ENCODE data around the gene OXSR1.

OXSR1 gene

GRCh38 chr3:38163117-38163840 lies 2.1 kb upstream of the OXSR1 start:
- FAIRE-seq = peak; percentile 40
- no peak for TF ChIP-seq SPI1 (IDR thresholded peaks at IDR 0.05; ENCODE audit: low read depth, low read length)
- DNase-seq (ENCODE audit: insufficient read length, low spot score) = no peak

GRCh38 chr3:38163841-38164642 lies 1.3 kb upstream of the OXSR1 start:
- TF ChIP-seq PAX5 (IDR thresholded peaks at IDR 0.05; ENCODE audit: insufficient read depth, low read length, severe bottlenecking) (no peak), POU2F2 (IDR thresholded peaks at IDR 0.05; ENCODE audit: low read depth, low read length) (no peak), POLR2A (IDR thresholded peaks at IDR 0.05; ENCODE audit: low read depth, low read length) (no peak), SPI1 (IDR thresholded peaks at IDR 0.05; ENCODE audit: low read depth, low read length) (no peak), POLR2AphosphoS5 (IDR thresholded peaks at IDR 0.05; ENCODE audit: low read depth, low read length) (no peak), TAF1 (IDR thresholded peaks at IDR 0.05; ENCODE audit: low read depth, low read length) (no peak)
- DNase-seq (ENCODE audit: insufficient read length, low spot score) = no peak
- no peak for FAIRE-seq

- peak; percentile 27 for DNase-seq (ENCODE audit: insufficient read length, low spot score)
- FAIRE-seq = no peak
- TF ChIP-seq POLR2A (IDR thresholded peaks at IDR 0.05; ENCODE audit: low read depth, low read length) (no peak), TAF1 (IDR thresholded peaks at IDR 0.05; ENCODE audit: low read depth, low read length) (peak; percentile 66), PAX5 (IDR thresholded peaks at IDR 0.05; ENCODE audit: insufficient read depth, low read length, severe bottlenecking) (no peak), POLR2AphosphoS5 (IDR thresholded peaks at IDR 0.05; ENCODE audit: low read depth, low read length) (no peak), POU2F2 (IDR thresholded peaks at IDR 0.05; ENCODE audit: low read depth, low read length) (peak; percentile 35; the same call in 1 of the 2 replicates), SPI1 (IDR thresholded peaks at IDR 0.05; ENCODE audit: low read depth, low read length) (no peak)
These were observed 740 bp upstream of the OXSR1 start for GRCh38 chr3:38164643-38164951.

GRCh38 chr3:38165722-38166387 lies 518 bp downstream of the OXSR1 start:
- DNase-seq (ENCODE audit: insufficient read length, low spot score) (peak; percentile 35), FAIRE-seq (no peak)
- TF ChIP-seq SPI1 (IDR thresholded peaks at IDR 0.05; ENCODE audit: low read depth, low read length) = no peak
- no peak for TF ChIP-seq PAX5 (IDR thresholded peaks at IDR 0.05; ENCODE audit: insufficient read depth, low read length, severe bottlenecking)
- TF ChIP-seq POU2F2 (IDR thresholded peaks at IDR 0.05; ENCODE audit: low read depth, low read length) = no peak
- TF ChIP-seq POLR2A (IDR thresholded peaks at IDR 0.05; ENCODE audit: low read depth, low read length) = no peak
- no peak for TF ChIP-seq TAF1 (IDR thresholded peaks at IDR 0.05; ENCODE audit: low read depth, low read length)
- TF ChIP-seq POLR2AphosphoS5 (IDR thresholded peaks at IDR 0.05; ENCODE audit: low read depth, low read length) = no peak

DNA sequence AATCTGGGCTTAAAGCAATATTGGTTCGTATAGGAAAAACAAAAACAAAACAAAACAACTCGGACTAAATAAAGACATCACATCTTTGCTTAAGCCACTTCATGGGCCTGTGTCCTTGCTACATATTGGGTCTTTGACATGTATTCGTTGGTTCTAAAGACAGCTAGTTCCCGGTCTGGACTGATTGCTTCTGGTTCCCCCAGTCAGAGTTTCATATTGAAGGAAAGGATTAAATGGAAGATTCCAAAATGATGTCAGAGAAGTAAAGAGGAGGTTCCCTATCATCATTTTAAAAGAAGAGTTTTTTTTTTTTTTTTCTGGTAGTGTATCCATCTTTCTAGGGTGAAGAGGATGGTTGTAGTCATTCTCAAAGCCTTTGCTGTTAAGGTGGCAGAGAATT lies 2.3 kb downstream of the OXSR1 start:
- DNase-seq (ENCODE audit: insufficient read length, low spot score) = no peak
- no peak for TF ChIP-seq POLR2AphosphoS5 (IDR thresholded peaks at IDR 0.05; ENCODE audit: low read depth, low read length)
- no peak for TF ChIP-seq PAX5 (IDR thresholded peaks at IDR 0.05; ENCODE audit: insufficient read depth, low read length, severe bottlenecking)
- TF ChIP-seq POU2F2 (IDR thresholded peaks at IDR 0.05; ENCODE audit: low read depth, low read length) = no peak
- TF ChIP-seq POLR2A (IDR thresholded peaks at IDR 0.05; ENCODE audit: low read depth, low read length) = no peak
- TF ChIP-seq SPI1 (IDR thresholded peaks at IDR 0.05; ENCODE audit: low read depth, low read length) = no peak
- TF ChIP-seq TAF1 (IDR thresholded peaks at IDR 0.05; ENCODE audit: low read depth, low read length) = no peak
- FAIRE-seq = no peak

- TF ChIP-seq POLR2A (IDR thresholded peaks at IDR 0.05; ENCODE audit: low read depth, low read length) = no peak
- no peak for TF ChIP-seq SPI1 (IDR thresholded peaks at IDR 0.05; ENCODE audit: low read depth, low read length)
- no peak for TF ChIP-seq POLR2AphosphoS5 (IDR thresholded peaks at IDR 0.05; ENCODE audit: low read depth, low read length)
- TF ChIP-seq POU2F2 (IDR thresholded peaks at IDR 0.05; ENCODE audit: low read depth, low read length) = no peak
- DNase-seq (ENCODE audit: insufficient read length, low spot score) (no peak), FAIRE-seq (no peak)
These were observed 3.1 kb downstream of the OXSR1 start for GRCh38 chr3:38168151-38169026.

DNA sequence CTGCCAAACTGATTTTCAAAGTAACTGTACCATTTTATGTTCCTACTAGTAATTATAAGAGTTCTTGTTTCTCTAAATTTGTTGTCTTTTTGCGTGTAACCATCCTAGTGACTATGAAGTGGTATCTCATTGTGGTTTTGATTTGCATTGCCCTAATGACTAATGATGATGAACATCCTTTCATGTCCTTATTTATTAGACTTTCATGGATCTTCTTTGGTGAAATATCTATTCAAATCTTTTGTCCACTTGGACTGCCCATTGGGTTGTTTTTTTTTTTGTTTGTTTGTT lies 3.6 kb downstream of the OXSR1 start:
- FAIRE-seq = no peak
- no peak for DNase-seq (ENCODE audit: insufficient read length, low spot score)
- TF ChIP-seq PAX5 (IDR thresholded peaks at IDR 0.05; ENCODE audit: insufficient read depth, low read length, severe bottlenecking) (no peak), SPI1 (IDR thresholded peaks at IDR 0.05; ENCODE audit: low read depth, low read length) (no peak), POLR2AphosphoS5 (IDR thresholded peaks at IDR 0.05; ENCODE audit: low read depth, low read length) (no peak), POU2F2 (IDR thresholded peaks at IDR 0.05; ENCODE audit: low read depth, low read length) (no peak), TAF1 (IDR thresholded peaks at IDR 0.05; ENCODE audit: low read depth, low read length) (no peak), POLR2A (IDR thresholded peaks at IDR 0.05; ENCODE audit: low read depth, low read length) (no peak)

- TF ChIP-seq POU2F2 (IDR thresholded peaks at IDR 0.05; ENCODE audit: low read depth, low read length) = no peak
- FAIRE-seq = no peak
These were observed 5.4 kb downstream of the OXSR1 start for GRCh38 chr3:38170722-38171121.

DNA sequence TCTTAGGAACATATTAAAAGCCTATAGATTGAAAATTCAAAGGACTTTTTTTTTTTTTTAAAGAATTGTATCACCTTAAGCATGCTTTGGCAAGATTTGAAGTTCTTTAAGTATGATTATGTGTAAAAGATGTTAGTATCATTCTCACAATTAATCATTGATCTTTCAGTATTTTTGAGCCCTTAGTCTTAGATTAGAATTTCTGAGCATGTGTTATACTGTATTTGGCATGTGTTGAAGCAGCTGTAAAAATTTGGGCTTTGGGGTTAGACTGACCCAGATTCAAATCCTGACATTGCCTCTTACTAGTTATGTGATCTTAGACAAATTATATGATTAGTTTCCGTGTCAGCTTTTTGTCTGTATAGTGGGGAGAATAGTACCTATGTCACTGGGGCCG lies 6.3 kb downstream of the OXSR1 start:
- FAIRE-seq (no peak), DNase-seq (ENCODE audit: insufficient read length, low spot score) (no peak)
- TF ChIP-seq POU2F2 (IDR thresholded peaks at IDR 0.05; ENCODE audit: low read depth, low read length) (no peak), POLR2A (IDR thresholded peaks at IDR 0.05; ENCODE audit: low read depth, low read length) (no peak), PAX5 (IDR thresholded peaks at IDR 0.05; ENCODE audit: insufficient read depth, low read length, severe bottlenecking) (no peak), POLR2AphosphoS5 (IDR thresholded peaks at IDR 0.05; ENCODE audit: low read depth, low read length) (no peak), SPI1 (IDR thresholded peaks at IDR 0.05; ENCODE audit: low read depth, low read length) (no peak), TAF1 (IDR thresholded peaks at IDR 0.05; ENCODE audit: low read depth, low read length) (no peak)

More at GRCh38 chr3:38170722-38171121, 5.4 kb downstream of the OXSR1 start:
- no peak for DNase-seq (ENCODE audit: insufficient read length, low spot score)

All from GM12891 (cell line).